ENCODE results near the gene BTNL3. TPM values are rescaled to one million over a fixed set of nuclear protein-coding genes. Genes with fewer than 3 reads are reported as not detected.

Gene BTNL3
- total and polyA plus RNA-seq, 10 of the 15 experiments (the other 5 are each of a cell fraction or from before 2014, with no cell fraction given): 0.39 TPM; not detected in 9

GRCh38 chr5:181052672-181053487 lies 64.2 kb downstream of the BTNL3 start:
- H3K4me1 ChIP-seq (ENCODE audit: control insufficient read depth, insufficient read depth, low read length): peaks cover 12% of the 10 kb centered on the region
- RAD21 ChIA-PET (ENCODE audit: unreplicated experiment): interaction anchor here (0.9 kb wide), 1 partner anchor 97 kb away, joined by 3 read pairs; no protein-coding TSS in a partner anchor
- ATAC-seq (no peak), DNase-seq (ENCODE audit: low read depth, low spot score) (no peak), FAIRE-seq (no peak)
- H3K4me3 ChIP-seq: peak overlapping the region; percentile 57; the same call in 1 of the 2 replicates
- no peaks in the 10 kb centered on the region for H3K79me2 ChIP-seq (ENCODE audit: control insufficient read depth, insufficient read depth, low read length)
- H3K27me3 ChIP-seq (replicated peaks in 1 of 2; ENCODE audit: control insufficient read depth in 2 of 2, insufficient read depth in 2 of 2, low read length in 1 of 2): peaks cover 5 to 7% of the 10 kb centered on the region in 2 experiments
- H3K36me3 ChIP-seq (ENCODE audit: control insufficient read depth in 2 of 2, insufficient read depth in 2 of 2, low read length in 1 of 2): no peaks in the 10 kb centered on the region
- H2AFZ ChIP-seq (ENCODE audit: control insufficient read depth, low read depth, low read length): peak overlapping the region; percentile 39
- WGBS (ENCODE audit: insufficient coverage, insufficient replicate concordance, low lambda C conversion rate, missing lambda C conversion rate): 1% methylated on average over 69 of the region's 120 CpGs
- POLR2A ChIA-PET: interaction anchor here (1.1 kb wide), 1 partner anchor 77 kb away, joined by 4 read pairs; no protein-coding TSS in a partner anchor
- no peak overlapping the region for H3K27ac ChIP-seq (ENCODE audit: control insufficient read depth, insufficient read depth)
- no peaks in the 10 kb centered on the region for H4K20me1 ChIP-seq (ENCODE audit: control insufficient read depth, insufficient read depth)
- peak overlapping the region; percentile 56 for H3K4me2 ChIP-seq (ENCODE audit: control insufficient read depth, insufficient read depth)
- H3K9me3 ChIP-seq (replicated peaks; ENCODE audit: control insufficient read depth, insufficient read depth, low read length): no peaks in the 10 kb centered on the region; the same call in 2 of the 3 replicates
- CTCF ChIA-PET: no interaction called here
- in situ Hi-C loops (cut with MboI): no loop called here
- SMC1A ChIA-PET (ENCODE audit: uncharacterized antibody, unreplicated experiment): interaction anchor here (1.1 to 2.4 kb wide), 3 partner anchors 28 to 184 kb away, joined by 5 to 8 read pairs (median 6); no protein-coding TSS in a partner anchor
- intact Hi-C loops (cut with micrococcal nuclease; ENCODE audit: unreplicated experiment): loop anchor here (5.0 to 10.0 kb wide), 2 partner anchors 102 to 186 kb away; no protein-coding TSS in a partner anchor
- BruUV-seq (replicated peaks): no TSS peak
- no peak overlapping the region for H3K9ac ChIP-seq (ENCODE audit: control insufficient read depth, insufficient read depth, low read length)
- no peak for TF ChIP-seq BRCA1 (IDR thresholded peaks at IDR 0.05; ENCODE audit: low read depth, low read length)
- no peak for TF ChIP-seq SREBF1 (IDR thresholded peaks at IDR 0.05; ENCODE audit: low read length)
- TF ChIP-seq HDAC2 (IDR thresholded peaks at IDR 0.05): no peak
- TF ChIP-seq ZNF384 (IDR thresholded peaks at IDR 0.05; ENCODE audit: borderline replicate concordance, low read depth, low read length): no peak
- TF ChIP-seq E2F8 (IDR thresholded peaks at IDR 0.05; ENCODE audit: low read depth, partially characterized antibody): no peak
- TF ChIP-seq, protein P1, sequence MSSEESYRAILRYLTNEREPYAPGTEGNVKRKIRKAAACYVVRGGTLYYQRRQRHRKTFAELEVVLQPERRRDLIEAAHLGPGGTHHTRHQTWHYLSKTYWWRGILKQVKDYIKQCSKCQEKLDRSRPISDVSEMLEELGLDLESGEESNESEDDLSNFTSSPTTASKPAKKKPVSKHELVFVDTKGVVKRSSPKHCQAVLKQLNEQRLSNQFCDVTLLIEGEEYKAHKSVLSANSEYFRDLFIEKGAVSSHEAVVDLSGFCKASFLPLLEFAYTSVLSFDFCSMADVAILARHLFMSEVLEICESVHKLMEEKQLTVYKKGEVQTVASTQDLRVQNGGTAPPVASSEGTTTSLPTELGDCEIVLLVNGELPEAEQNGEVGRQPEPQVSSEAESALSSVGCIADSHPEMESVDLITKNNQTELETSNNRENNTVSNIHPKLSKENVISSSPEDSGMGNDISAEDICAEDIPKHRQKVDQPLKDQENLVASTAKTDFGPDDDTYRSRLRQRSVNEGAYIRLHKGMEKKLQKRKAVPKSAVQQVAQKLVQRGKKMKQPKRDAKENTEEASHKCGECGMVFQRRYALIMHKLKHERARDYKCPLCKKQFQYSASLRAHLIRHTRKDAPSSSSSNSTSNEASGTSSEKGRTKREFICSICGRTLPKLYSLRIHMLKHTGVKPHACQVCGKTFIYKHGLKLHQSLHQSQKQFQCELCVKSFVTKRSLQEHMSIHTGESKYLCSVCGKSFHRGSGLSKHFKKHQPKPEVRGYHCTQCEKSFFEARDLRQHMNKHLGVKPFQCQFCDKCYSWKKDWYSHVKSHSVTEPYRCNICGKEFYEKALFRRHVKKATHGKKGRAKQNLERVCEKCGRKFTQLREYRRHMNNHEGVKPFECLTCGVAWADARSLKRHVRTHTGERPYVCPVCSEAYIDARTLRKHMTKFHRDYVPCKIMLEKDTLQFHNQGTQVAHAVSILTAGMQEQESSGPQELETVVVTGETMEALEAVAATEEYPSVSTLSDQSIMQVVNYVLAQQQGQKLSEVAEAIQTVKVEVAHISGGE (CRISPR knock-in tag; IDR thresholded peaks at IDR 0.05): no peak
- peak; percentile 34 for TF ChIP-seq SUZ12 (IDR thresholded peaks at IDR 0.05; ENCODE audit: unreplicated experiment)
- TF ChIP-seq JUND (IDR thresholded peaks at IDR 0.05; ENCODE audit: low read depth, low read length): no peak
- no peak for TF ChIP-seq POLR2A (IDR thresholded peaks at IDR 0.05; ENCODE audit: low read depth, low read length)
- TF ChIP-seq STAT3 (IDR thresholded peaks at IDR 0.05; ENCODE audit: low read depth, low read length): no peak
- 0 out of 2 replicates have a peak, but pooled peaks have one; percentile 42 for TF ChIP-seq LARP7 (IDR thresholded peaks at IDR 0.05)
- no peak for TF ChIP-seq E4F1 (IDR thresholded peaks at IDR 0.05; ENCODE audit: borderline replicate concordance, partially characterized antibody)
- no peak for TF ChIP-seq WRNIP1 (IDR thresholded peaks at IDR 0.05; ENCODE audit: borderline replicate concordance, low read depth, low read length)
